HCEC 1CT (cell line): ENCODE data around the gene TRAPPC2L.

ENCODE experiments used
- DNase-seq: peaks from one replicate; pipeline ENCODE4 v3.0.0-alpha.2; 2017

The TRAPPC2L gene

DNA sequence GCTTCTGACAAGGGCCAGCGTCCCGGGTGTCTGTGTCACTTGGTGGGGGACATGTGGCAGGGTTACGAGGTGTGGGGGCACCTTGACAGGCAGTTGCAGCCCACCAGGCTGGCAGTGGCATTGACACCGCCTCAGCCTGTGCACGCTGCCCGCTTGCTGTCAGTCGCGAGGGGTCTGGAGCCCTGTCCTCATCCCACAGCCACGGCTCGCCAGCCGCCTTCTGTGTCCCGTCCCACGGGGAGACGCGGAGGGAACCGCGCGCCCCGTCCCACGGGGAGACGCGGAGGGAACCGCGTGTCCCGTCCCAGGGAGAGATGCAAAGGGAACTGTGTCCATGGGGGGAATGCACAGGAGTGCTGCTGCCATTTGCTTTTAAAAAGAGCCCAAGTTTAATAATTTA, 6.0 kb downstream of the TRAPPC2L start:
- no peak for DNase-seq

DNA sequence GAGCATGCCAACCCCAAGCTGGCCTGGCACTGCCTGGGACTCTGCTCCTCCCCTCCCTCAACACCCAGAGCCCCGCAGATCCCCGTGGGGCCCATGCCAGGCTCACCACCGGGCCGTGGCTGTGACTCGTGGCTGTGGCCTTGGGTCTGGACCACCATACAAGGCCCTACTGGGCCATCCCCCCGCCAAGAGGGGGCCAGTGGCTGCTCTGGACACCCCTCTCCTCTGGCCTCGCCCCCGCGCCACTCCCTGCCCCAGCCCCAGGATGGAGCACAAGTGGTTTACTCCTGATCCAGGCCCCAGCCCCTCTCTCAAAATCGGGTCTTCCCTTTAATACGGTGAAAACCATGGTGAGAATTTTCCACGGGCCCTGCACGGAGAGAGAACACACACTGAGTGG, 6.5 kb downstream of the TRAPPC2L start:
- DNase-seq = no peak

DNA sequence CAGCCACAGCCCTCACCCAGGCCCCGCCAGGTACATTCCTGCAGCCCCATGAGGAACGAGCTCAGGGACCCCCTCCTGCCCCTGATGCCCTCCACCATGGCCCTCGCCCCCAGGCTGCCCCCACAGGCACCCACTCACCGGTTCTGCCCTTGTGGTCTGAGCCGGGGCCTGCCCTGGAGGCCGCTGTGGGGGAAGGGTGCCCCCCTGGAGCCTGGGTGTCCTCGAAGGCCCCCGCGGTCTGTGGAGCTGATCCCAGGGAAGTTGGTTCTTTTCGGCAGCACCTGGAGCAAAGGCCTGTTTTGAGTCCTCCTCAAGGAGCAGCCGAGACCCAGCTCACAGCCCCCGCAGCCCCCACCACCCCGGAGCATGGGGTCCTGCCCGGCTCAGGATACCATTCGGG, 7.2 kb downstream of the TRAPPC2L start:
- no peak for DNase-seq

DNA sequence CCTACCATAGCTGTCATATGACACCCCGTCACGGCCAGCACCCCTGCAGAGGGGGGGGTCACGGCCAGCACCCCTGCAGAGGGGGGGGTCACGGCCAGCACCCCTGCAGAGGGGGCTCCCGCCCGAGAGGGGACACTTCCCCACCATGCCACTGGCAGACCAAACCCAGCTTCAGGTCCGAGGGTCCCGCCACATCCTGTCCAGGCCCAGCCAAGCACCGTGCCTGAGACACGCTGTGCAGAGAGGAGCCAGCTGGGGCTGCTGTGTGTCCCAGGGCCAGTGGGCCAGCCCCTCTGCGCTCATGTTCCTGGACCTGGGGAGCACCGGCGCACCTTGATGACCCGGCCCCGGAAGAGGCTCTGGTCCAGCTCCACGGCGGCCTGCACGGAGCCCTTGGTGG, 7.6 kb downstream of the TRAPPC2L start:
- no peak for DNase-seq

DNA sequence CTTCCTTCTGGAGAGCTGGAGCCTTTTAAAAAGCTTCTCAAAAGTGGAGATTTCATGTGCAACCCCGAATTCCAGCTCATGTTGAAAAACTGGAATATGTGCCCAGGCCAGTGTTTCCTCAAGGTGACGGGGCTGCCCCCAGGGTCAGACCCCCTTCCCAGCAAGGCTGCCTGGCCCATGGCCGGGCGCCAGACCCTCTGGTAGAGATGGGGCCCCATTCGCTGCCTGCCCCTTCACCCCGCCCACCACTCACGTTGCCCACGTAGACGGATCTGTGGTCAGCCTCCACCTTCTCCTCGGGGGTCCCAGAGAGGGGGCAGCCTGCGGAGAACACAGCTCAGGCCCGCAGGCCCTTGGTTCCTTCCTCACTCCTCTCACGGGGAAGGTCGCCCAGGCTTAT, 8.4 kb downstream of the TRAPPC2L start:
- DNase-seq = no peak

DNA sequence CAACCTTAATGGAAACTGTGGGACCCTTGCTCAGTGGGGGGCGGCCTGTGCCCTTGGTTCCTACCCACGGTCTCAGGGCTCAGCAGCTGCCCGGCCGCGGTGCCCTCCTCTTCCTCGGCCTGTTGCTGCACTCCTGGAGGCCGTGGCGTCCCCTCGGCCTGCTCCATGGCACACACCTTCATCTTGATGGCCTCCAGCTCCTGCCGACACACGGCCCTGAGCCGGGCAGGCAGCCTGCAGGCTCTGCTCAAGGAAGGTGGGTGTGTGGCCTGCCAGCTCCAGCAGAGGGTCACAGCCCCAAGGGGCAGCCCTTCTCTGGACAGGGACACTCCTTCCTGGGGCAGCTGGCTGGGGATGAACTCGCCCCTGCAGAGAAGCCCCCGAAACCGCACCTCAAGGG, 8.8 kb downstream of the TRAPPC2L start:
- no peak for DNase-seq

DNA sequence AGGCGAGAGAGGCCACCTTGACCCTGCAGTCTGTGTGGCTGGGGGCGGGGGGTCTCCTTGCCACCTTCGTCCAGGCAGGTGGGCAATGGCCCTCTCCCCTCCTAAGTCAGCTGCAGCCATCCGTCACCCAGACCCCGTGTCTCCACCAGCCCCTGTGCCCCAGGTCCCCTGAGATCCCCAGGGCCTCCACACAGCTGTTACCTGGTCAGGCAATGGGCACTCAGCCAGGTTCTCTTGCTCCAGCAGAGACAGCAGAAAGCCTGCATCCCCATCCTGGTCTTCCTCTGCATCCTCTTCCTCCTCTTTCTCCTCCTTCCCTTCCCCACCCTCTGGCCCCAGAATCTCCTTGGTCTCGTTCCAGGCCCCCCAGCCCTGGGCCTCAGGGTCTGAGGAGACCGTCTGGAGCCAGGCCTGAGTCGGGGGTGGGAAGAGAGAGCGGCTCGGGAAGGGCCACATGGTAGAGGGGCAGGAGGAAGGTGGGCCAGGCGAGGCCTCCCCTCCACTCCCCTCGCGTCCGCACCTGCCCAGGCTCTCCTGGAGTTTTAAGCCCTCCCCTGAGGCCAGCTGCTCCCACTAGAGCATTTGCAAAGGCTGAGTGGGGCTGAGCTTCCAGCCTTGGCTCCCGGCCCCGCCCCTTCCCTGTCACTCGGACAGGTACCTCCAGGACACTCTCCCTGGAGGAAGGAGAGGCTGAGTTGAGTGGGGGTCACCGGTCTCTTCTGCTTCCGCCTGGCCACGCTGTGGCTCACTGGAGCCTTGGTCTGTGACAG, 9.4 kb downstream of the TRAPPC2L start, which contains the start of gene PABPN1L:
Gene PABPN1L (minus strand): TSS at position 510 of the 770 bp plus-strand sequence. CDS start 54 bp downstream, at position 456.
- no peak for DNase-seq

DNA sequence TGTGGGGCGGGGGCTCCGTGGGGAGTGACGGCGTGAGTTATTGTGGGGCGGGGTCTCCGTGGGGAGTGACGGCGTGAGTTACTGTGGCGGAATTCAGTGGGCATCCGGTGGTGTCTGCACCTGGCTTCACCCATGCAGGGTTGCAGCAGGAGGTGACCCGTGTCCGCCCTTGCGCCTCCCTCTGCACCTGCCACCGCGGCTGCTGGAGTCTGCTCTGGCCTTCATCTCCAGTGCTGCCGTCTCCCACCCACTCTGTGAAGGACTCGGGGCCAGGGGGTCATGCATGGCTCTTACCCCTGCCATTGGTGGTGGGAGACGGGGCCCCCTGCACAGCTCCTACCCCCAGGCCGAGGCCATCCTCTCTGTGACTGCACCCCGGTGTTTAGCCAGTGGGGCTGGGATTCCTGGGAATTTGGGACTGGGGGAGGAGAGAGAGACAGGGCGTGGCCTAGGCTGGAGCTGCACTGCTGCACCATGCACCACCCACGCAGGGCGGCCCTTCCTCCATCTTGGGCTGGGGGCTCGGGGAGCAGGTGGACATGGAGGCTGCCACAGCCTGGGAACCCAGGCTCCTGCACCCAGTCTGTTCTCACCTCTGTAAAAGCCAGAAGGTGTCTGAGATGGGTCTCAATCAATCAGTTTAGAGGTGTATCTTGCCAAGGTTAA, 10.8 kb downstream of the TRAPPC2L start:
- no peak for DNase-seq

DNA sequence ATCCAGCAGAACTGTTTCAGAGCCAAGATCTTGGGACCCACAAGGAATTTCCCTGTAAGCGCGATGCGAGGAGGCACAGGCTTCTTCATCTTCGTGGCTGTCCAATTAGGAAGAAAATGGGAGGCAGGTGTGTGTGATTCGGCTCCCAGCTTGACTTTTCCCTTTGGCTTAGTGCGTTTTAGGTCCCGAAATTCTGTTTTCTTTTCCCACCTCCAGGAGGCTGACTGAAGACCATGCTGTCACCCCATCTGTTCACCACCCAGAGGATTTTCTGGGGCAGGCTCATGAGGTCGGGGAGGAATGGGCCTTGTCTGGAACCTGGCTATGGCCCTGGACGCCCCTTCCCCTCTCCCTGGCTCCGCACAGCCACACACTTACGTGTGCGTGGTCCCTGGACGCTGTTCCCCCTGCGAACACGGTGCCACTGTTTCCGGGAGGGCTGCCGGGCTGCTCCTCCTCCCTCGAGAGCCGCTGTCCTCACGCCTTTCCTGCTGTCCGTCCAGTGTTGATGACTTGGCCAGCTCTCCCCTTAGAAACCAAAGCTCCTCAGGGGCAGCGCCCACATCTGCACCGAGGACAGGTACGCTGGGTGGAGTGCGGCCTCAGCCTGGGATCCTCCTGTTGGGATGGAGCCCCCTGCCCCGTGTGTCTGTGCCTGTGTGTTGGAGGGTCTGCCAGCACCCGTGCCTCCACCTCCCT, 12.2 kb downstream of the TRAPPC2L start:
- DNase-seq = no peak

DNA sequence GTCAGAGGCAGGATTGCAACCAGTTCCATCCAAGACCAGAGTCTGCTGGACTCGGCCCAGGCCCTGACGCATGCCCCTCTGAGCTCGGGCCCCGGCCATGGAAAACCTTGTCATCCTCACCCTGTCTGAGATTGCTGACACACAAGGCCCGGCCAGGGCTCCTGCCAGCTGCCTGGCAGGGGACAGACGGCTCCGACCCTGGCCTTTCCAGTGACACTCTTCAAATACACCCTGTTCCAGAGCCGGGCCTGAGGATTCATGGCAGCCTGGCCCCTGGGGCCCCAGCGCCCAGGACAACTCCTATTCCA, 12.7 kb downstream of the TRAPPC2L start:
- DNase-seq = no peak

DNA sequence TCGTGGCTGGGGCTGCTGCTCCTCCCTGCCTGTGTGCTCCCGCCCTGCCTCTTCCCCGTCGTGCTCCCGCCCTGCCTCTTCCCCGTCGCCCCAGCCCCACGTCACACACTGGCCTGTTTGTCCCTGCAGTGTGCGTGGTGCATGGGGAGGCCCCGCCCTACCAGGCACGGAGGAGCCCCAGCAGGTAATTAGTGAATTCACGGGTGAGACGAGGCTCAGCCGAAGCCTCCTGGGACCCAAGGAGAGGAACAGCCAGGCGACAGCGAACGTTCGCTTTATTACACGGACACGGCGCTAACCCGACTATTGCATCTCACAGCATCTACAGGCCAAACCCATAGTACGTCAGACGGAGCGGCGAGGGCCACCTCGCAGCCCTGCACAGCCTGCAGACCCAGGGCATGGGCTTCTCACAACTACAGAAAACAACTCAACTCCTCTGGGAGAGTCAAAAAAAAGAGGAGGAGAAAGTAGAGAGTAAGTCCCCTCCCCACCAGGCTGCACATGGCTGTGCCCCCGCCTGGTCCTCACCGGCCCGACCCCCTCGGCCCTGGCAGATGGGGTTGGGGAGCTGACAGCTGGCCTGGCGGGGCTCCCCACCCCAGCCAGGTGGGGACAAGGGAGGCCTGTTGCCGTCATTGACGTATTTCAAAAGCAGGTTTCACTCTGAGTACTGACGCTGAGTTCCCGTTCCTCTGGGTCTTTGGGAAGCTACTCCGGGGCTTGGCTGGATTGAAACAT, 13.9 kb downstream of the TRAPPC2L start:
- DNase-seq = no peak

DNA sequence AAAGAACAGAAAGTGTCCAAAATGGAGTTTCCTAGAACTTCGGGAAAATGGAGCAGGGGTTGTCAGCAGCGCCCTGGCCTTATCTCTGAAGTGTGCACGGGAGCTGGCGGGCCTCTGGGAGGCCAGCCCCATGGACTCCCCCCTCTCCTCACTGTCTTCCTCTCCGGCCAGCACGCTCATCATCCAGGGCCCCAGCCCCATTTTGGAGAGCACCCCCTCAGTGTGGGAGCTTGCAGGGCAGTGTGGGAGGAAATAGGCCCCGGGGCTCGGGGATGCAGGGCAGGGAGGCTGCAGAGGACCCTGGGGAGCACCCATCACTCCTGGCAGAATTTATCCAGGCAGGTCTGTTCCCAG, 14.4 kb downstream of the TRAPPC2L start:
- DNase-seq = no peak

DNA sequence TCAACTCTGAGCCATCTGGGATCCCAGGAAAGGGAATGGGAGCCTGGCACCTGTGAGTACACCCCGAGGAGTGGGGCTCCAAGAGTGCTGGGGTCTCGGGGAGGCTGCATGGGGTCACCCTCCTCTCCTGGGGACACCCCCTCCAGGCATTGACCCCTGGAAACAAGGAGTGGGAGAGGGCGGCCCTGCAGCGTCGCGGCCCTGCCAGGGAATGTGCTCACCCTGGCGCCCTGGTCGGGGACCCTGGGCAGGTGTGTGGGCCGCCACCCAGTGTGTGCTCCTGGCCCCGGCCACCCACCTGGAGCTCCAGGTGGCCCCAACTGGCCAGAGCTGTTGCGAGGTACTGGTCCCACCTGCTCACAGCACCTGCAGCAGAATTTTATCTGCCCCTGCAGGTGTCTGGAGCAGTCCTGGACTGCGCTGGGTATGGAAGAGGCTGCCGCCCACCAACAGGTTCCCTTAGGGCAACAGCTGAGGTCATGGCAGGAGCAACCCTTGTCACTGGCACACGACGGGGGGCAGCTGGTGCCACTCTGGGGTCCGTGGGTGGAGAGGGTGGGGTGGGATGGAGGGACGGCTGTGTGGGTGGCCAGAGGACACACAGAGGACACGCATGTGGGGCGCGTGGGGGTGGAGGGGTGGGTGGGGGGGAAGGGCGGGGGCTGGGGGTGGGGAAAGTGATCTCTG, 14.9 kb downstream of the TRAPPC2L start:
- no peak for DNase-seq

DNA sequence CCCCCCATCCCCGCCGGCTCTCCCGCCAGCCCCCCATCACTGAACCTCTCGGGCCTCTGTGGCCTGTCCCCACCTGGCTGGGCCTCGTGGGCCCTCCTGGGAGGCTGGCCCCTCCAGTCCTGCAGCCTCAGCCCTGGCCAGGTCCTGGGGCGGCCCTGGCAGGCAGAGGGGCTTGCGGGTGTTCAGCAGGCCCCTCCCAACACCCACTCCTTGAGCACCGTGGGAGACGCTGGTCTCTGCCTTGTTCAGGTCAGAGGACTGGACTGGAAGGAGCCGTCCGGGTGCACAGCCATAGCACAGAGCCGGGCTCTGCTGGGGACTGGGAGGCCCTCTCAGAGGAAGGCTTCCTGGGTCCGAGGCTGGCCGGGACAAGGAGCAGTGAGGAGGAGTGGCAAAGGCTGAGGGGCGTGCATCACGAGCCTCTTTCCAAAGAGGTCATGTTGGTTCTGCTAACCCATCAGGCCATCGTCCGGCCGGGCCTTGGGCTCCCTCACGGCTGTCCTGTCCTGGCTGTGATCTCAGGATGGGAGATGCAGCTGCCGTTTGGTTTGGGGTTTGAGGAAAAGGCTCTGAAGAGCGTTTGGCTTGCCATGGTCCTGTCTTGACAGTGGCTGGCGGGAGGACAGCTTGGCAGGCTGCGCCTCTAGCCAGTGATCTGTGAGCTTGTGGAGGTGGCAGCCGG, 15.9 kb downstream of the TRAPPC2L start:
- DNase-seq = no peak

DNA sequence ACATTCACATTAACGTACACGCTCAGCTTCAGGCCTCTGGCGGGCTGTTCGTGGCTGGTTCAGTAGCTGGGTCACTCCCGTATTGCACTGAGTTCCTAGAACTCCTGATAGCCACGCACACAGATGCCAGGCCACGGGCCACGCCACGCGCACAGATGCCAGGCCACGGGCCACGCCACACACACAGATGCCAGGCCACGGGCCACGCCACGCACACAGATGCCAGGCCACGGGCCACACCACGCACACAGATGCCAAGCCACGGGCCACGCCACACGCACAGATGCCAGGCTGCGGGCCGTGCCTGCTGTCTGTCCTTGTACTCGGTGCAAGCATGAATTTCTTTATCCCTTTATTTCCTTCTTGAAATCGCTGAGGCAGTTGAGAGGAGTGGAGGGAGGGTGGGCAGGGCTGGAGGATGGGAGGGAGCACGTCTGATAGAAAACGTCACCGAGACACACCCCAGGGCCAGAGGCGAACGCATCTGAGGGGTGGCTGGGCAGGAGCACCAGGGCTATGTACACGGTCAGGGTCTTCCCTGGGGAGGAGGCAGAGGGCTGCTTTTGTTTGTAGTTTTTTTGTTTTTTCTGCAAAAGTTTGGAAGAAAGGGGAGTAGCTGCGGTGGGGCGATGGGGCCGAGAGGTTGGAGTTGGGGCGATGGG, 18.1 kb downstream of the TRAPPC2L start:
- DNase-seq = no peak

DNA sequence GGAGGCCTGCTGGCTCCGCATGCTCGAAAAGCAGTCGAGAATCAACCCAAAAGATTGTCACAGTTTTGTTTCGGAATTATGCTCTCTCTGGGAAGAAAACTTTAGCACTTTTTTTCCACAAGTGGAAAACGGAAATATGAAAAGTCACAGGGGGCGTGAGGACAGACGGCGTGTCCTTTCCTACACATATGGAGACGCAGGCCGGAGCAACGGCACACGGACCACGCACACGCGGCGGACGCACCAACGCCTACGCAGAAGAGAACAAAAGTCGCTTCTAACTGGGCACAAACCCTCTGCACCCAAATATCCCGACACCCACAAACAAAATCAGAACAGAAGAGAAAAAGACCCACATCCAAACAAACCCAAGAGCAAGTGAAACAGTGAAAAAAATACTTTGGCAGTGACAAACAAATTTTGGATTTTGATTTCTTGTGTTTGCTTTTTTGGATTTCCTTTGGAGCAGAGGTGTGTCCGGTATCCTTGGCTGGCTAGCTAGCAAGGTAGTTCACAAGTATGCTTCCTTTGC, 18.8 kb downstream of the TRAPPC2L start:
- DNase-seq = no peak

DNA sequence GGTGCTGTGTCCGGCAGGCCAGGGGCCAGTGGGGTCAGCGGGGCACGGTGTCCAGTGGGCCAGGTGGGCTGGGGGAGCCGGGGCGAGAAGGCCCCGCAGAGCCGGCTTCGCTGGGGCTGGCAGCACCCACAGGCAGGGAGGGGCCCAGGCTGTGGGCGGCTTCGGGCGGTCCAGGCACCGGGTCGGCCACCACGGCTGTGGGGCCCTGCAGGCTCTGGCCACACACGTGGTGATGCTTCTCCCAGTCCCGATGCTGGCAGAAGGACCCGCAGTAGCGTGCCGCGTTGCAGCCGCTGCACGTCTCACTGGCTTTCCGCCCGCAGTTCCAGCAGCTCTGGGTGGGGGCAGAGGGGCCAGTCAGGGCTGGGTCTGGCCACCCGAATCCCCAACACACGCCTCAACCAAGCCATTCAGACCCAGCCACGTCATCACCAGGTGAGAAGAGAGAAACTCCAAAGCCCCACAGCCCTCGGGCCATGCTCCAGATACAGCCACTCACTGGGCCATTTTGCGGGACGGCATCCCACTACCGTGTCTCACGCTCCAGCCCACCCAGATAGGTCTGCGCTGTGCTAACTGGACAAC, 20.1 kb downstream of the TRAPPC2L start:
- no peak for DNase-seq

DNA sequence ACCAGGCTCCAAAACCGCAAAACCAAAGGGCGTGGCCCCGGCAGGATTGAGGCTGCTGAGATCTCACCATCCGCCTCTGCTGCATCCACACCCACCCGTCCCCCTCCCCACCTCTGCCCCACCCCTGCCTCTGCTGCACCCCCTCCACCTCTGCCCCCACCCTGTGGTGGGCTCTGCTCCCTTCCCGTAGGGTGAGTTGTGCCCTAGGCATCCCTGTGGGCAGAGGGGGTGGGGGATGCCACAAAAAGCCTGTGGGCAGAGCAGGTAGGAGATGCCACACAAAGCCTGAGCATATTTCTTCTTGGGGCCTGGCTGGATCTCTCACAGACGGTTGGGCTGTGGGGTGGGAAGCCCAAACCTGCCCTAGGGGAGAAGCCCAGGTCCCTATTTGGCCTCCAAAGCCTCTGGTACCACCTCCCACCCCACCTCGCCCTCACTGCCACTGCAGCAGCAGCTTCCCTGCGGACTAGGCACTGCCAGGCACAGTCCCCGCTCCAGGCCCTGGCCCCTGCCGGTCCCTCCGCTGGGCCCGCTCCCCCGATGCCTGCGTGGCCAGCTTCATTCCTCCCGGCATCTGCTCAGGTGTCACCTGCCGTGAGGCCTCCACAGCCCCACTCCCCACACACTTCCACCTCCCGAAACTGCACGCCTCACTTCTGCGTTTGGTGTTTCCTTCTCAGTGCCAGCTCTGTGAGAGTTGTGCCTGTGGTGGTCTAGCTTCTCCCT, 20.8 kb downstream of the TRAPPC2L start:
- no peak for DNase-seq

DNA sequence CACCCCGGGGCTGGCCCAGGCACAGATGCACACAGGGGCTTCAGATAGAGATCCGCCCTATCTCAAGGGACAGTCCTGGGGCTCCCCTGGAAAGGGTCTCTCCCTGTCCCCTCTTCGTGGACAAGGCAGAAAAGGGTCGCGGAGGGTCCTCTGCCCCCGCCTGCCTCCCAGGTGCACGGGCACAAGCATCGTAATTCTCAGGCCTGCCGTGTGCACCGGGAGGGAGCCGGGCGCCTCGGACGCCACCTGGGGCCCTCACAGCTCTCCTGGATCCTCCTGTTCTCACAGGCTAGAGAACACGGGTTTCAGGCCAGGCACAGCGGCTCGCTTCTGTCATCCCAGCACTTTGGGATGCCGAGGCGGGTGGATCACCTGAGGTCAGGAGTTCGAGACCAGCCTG, 21.4 kb downstream of the TRAPPC2L start:
- no peak for DNase-seq
